Measurements from ENCODE around the gene ADK.

The ADK gene

DNA sequence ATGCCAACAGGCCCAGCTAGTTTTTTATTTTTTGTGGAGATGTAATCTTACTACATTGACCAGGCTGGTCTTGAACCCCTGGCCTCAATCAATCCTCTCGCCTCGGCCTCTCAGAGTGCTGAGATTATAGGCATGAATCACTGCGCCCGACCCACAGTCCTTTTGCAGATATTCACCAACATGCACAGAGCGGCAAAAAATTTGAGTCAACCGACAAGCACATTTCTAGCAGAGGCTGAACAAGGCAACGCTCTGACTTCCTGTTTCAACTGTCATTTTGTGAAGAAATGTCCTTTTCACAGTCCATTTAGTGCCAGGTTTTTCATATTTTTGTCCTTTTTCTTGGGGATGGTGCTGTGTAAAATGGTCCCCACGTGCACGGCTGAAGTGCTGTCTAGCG lies 604.3 kb downstream of the ADK start:
- no peak for TF ChIP-seq FOXP2 (optimal IDR thresholded peaks at IDR 0.05; ENCODE audit: borderline replicate concordance, extremely low read depth, extremely low read length, insufficient read depth)
- no peak for TF ChIP-seq SIN3A (IDR thresholded peaks at IDR 0.05; ENCODE audit: borderline replicate concordance, insufficient read depth, low read length)
- no peak for TF ChIP-seq POLR2AphosphoS5 (IDR thresholded peaks at IDR 0.05; ENCODE audit: low read depth, low read length)
- no peak for TF ChIP-seq REST (IDR thresholded peaks at IDR 0.05; ENCODE audit: insufficient read depth in 1 of 2, low read depth in 2 of 2, low read length in 2 of 2)
- TF ChIP-seq TAF1 (IDR thresholded peaks at IDR 0.05; ENCODE audit: borderline replicate concordance, insufficient read depth, low read length): no peak
